Measurements from ENCODE around the gene PPFIBP1. TPM values are rescaled to one million over a fixed set of nuclear protein-coding genes. Genes with fewer than 3 reads are reported as not detected.

PPFIBP1 gene
- 131 and 211 TPM in 2 replicates for total RNA-seq (ENCODE audit: low replicate concordance)

- DNase-seq (ENCODE audit: low read depth) = peak; percentile 98
- peak within 1 kb of the TSS; percentile 84 for H3K4me3 ChIP-seq (ENCODE audit: low read depth, low read length)
- TF ChIP-seq CTCF (IDR thresholded peaks at IDR 0.05; ENCODE audit: insufficient read depth, low read length) = peak; percentile 49
Measured at GRCh38 chr12:27523642-27524493, at the start of gene PPFIBP1. Gene PPFIBP1 (plus strand): TSS chr12:27524206. CDS start chr12:27633397, 109,191 bp downstream.

GRCh38 chr12:27474344-27474743, 49.7 kb upstream of the PPFIBP1 start:
- DNase-seq (ENCODE audit: low read depth) = peak; percentile 79
- TF ChIP-seq CTCF (IDR thresholded peaks at IDR 0.05; ENCODE audit: insufficient read depth, low read length) = no peak
- H3K4me3 ChIP-seq (ENCODE audit: low read depth, low read length) = no peak overlapping the region

GRCh38 chr12:27477049-27477448, 47.0 kb upstream of the PPFIBP1 start:
- no peak overlapping the region for H3K4me3 ChIP-seq (ENCODE audit: low read depth, low read length)
- no peak for DNase-seq (ENCODE audit: low read depth)
- no peak for TF ChIP-seq CTCF (IDR thresholded peaks at IDR 0.05; ENCODE audit: insufficient read depth, low read length)

- no peak for TF ChIP-seq CTCF (IDR thresholded peaks at IDR 0.05; ENCODE audit: insufficient read depth, low read length)
- DNase-seq (ENCODE audit: low read depth) = no peak
- H3K4me3 ChIP-seq (ENCODE audit: low read depth, low read length) = no peak overlapping the region
Measured at GRCh38 chr12:27478949-27479348, 45.1 kb upstream of the PPFIBP1 start.

- H3K4me3 ChIP-seq (ENCODE audit: low read depth, low read length) = no peak overlapping the region
- DNase-seq (ENCODE audit: low read depth) = no peak
- no peak for TF ChIP-seq CTCF (IDR thresholded peaks at IDR 0.05; ENCODE audit: insufficient read depth, low read length)
Measured at GRCh38 chr12:27480016-27480415, 44.0 kb upstream of the PPFIBP1 start.

GRCh38 chr12:27486961-27487360, 37.0 kb upstream of the PPFIBP1 start:
- DNase-seq (ENCODE audit: low read depth) = no peak
- H3K4me3 ChIP-seq (ENCODE audit: low read depth, low read length) = no peak overlapping the region
- TF ChIP-seq CTCF (IDR thresholded peaks at IDR 0.05; ENCODE audit: insufficient read depth, low read length) = no peak

Data from fibroblast of the aortic adventitia (primary cell).